Ishikawa (cell line): ENCODE measurements around the gene TBC1D9.

Experiments used
- CEBPB ChIP-seq: IDR thresholded peaks from 2 replicates; pipeline ENCODE4 v1.6.1; 2012
- EP300 ChIP-seq: IDR thresholded peaks from 2 replicates; pipeline ENCODE4 v1.6.1; 2012; ENCODE audit warnings: borderline replicate concordance
- RAD21 ChIP-seq: IDR thresholded peaks from 2 replicates; pipeline ENCODE4 v1.6.1; 2012; ENCODE audit warnings: low read depth
- TCF12 ChIP-seq: IDR thresholded peaks from 2 replicates; pipeline ENCODE4 v1.6.1; 2012; ENCODE audit warnings: low read depth
- TEAD4 ChIP-seq: IDR thresholded peaks from 2 replicates; pipeline ENCODE4 v1.6.1; 2012
- YY1 ChIP-seq: IDR thresholded peaks from 2 replicates; pipeline ENCODE4 v1.6.1; 2012; ENCODE audit warnings: low read depth
- TF ChIP-seq, protein P1 (sequence below): IDR thresholded peaks from 2 replicates; pipeline ENCODE4 v1.6.1; 2012; ENCODE audit warnings: low read depth, mild to moderate bottlenecking

DNA sequence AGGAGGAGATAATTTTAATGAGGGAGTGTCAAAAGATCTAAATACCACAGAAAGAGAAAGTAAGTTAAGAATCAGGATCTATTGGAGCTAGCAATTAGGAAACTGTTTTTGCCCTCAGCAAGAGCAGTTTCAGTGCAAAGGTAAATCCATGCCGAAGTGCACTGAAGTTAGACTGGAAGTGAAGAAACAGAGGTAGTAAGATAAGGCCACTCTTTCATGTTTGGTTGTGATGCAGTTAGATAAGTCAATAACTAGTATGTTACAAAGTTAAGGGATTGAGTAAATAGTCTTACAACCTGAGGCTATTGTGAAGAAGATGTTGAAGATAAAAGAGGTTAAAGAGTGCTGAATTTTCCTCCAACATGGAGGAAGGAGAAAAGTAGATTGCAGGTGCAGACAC lies 140.7 kb downstream of the TBC1D9 start:
- TF ChIP-seq, protein P1, sequence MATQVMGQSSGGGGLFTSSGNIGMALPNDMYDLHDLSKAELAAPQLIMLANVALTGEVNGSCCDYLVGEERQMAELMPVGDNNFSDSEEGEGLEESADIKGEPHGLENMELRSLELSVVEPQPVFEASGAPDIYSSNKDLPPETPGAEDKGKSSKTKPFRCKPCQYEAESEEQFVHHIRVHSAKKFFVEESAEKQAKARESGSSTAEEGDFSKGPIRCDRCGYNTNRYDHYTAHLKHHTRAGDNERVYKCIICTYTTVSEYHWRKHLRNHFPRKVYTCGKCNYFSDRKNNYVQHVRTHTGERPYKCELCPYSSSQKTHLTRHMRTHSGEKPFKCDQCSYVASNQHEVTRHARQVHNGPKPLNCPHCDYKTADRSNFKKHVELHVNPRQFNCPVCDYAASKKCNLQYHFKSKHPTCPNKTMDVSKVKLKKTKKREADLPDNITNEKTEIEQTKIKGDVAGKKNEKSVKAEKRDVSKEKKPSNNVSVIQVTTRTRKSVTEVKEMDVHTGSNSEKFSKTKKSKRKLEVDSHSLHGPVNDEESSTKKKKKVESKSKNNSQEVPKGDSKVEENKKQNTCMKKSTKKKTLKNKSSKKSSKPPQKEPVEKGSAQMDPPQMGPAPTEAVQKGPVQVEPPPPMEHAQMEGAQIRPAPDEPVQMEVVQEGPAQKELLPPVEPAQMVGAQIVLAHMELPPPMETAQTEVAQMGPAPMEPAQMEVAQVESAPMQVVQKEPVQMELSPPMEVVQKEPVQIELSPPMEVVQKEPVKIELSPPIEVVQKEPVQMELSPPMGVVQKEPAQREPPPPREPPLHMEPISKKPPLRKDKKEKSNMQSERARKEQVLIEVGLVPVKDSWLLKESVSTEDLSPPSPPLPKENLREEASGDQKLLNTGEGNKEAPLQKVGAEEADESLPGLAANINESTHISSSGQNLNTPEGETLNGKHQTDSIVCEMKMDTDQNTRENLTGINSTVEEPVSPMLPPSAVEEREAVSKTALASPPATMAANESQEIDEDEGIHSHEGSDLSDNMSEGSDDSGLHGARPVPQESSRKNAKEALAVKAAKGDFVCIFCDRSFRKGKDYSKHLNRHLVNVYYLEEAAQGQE, result no peak
- TF ChIP-seq YY1, result no peak
- no peak for TF ChIP-seq TCF12
- no peak for TF ChIP-seq TEAD4
- TF ChIP-seq EP300, result no peak
- TF ChIP-seq CEBPB, result no peak
- no peak for TF ChIP-seq RAD21
